Panc1 (cell line): ENCODE measurements around the gene ZFAND2B. TPM values are rescaled to one million over a fixed set of nuclear protein-coding genes. Genes with fewer than 3 reads are reported as not detected.

Source experiments
- ATAC-seq: fragments of 200-7000 bp; cut with Tn5 transposase; 2 replicates; pipeline ENCODE4 v1.9.1; 2020; ENCODE audit warnings: mild to moderate bottlenecking, moderate library complexity
- BruUV-seq: library from RNA; stranded (reverse); fragments of 400-500 nt; replicated peaks from 2 replicates; lab custom pipeline; 2021; lab: Mats Ljungman, UMichigan
- CTCF ChIA-PET: fragments of 300-600 bp; sonication (Branson Sonifier 250); formaldehyde crosslinking; loops from one replicate; lab custom pipeline; 2022; ENCODE audit warnings: antibody characterized with exemption; lab: Charles Lee
- POLR2A ChIA-PET: fragments of 300-600 bp; sonication (Branson Sonifier 250); formaldehyde crosslinking; loops from one replicate; lab custom pipeline; 2022; ENCODE audit warnings: antibody characterized with exemption; lab: Charles Lee
- DNase-seq: peaks from one replicate; pipeline ENCODE4 v3.0.0-alpha.2; 2010; ENCODE audit warnings: low read depth, low spot score
- H3K27ac ChIP-seq: 2 replicates; pipeline ENCODE4 v1.5.1; 2011; ENCODE audit warnings: mild to moderate bottlenecking, low read length, inconsistent platforms
- H3K27me3 ChIP-seq: fragments of 200-500 bp; sonication (Bioruptor generic); 2 replicates; pipeline ENCODE4 v1.6.0; 2014; ENCODE audit warnings: low read length, inconsistent platforms; ENCODE audit not compliant: control insufficient read depth, insufficient read depth
- H3K36me3 ChIP-seq: fragments of 200-500 bp; sonication (Bioruptor generic); 2 replicates; pipeline ENCODE4 v1.5.1; 2014; ENCODE audit warnings: inconsistent platforms, mild to moderate bottlenecking, low read length, moderate library complexity; ENCODE audit not compliant: control insufficient read depth, insufficient read depth
- H3K4me1 ChIP-seq: 2 replicates; pipeline ENCODE4 v1.5.1; 2011; ENCODE audit warnings: inconsistent platforms, mild to moderate bottlenecking, low read length, moderate library complexity; ENCODE audit not compliant: control insufficient read depth, insufficient read depth
- H3K4me3 ChIP-seq, 2 experiments: 2 replicates each; pipeline ENCODE4 v1.5.1; 2011 to 2012; ENCODE audit warnings: low read depth in 2 of 2, low read length in 2 of 2, mild to moderate bottlenecking in 2 of 2, inconsistent platforms in 1 of 2, moderate library complexity in 1 of 2
- H3K9me3 ChIP-seq: fragments of 200-500 bp; sonication (Bioruptor generic); 2 replicates; pipeline ENCODE4 v1.5.1; 2014; ENCODE audit warnings: low read depth, mild to moderate bottlenecking, inconsistent platforms, low read length, moderate library complexity; ENCODE audit not compliant: control insufficient read depth, insufficient read depth
- POLR2AphosphoS5 ChIP-seq: IDR thresholded peaks from 2 replicates; pipeline ENCODE4 v1.6.1; 2012; ENCODE audit warnings: mild to moderate bottlenecking, low read depth, low read length, moderate library complexity
- SIN3A ChIP-seq: IDR thresholded peaks from 2 replicates; pipeline ENCODE4 v1.6.1; 2012; ENCODE audit warnings: low read depth, mild to moderate bottlenecking, low read length, moderate library complexity, borderline replicate concordance; ENCODE audit not compliant: insufficient read depth
- TCF7L2 ChIP-seq: IDR thresholded peaks from 2 replicates; pipeline ENCODE4 v1.6.1; 2011; ENCODE audit warnings: mild to moderate bottlenecking, low read depth, low read length, inconsistent platforms
- in situ Hi-C: cut with HindIII; loops from 2 replicates; pipeline ENCODE4 v1.10.0; 2016; ENCODE audit warnings: low sequenced_read_pairs, low pct_unique_long_range_greater_than_20kb
- intact Hi-C: fragments of 100-400 bp; cut with micrococcal nuclease; formaldehyde crosslinking; loops from one replicate; pipeline ENCODE4 v1.10.0; 2022; ENCODE audit not compliant: unreplicated experiment
- total RNA-seq: library from RNA; stranded (reverse); gene quantifications from one replicate; pipeline ENCODE4 v1.2.1, GENCODE V29; 2021; ENCODE audit not compliant: unreplicated experiment
- TF ChIP-seq, protein P1 (sequence below), 2 experiments: IDR thresholded peaks; 2 replicates each; pipeline ENCODE4 v1.6.1; 2011 to 2012; ENCODE audit warnings: low read depth in 2 of 2, control low read depth in 1 of 2, low read length in 1 of 2, mild to moderate bottlenecking in 1 of 2, moderate library complexity in 1 of 2; ENCODE audit not compliant: insufficient read depth in 1 of 2
- TF ChIP-seq, protein P2 (sequence below): fragments of 450-650 bp; IDR thresholded peaks from 2 replicates; pipeline ENCODE4 v1.5.1; 2017; ENCODE audit warnings: mild to moderate bottlenecking

Gene ZFAND2B
- total RNA-seq, 1 experiment from 2014 or later, result 43.2 TPM

DNA sequence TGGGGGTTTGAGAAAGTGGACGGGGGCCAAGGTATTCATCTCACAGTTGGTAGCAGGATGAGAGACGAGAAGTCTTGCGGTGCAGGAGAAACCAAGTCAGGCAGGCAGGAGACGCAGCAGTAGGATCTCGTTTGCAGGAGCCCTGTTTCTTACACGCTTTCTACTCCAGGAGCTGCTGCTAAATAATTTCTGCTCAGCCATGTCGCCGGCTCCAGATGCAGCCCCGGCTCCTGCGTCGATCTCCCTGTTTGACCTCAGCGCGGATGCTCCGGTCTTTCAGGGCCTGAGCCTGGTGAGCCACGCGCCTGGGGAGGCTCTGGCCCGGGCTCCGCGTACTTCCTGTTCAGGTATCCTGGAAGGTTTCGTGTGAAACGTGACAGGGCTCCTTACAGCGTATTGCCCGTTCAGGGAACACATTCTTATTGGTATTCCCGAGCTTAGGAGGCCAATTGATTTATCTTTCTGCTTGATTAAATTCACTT lies 23.5 kb downstream of the ZFAND2B start:
- DNase-seq, result no peak
- POLR2A ChIA-PET, result interaction anchor here (2.1 kb wide), 1 partner anchor 15 kb away, joined by 11 read pairs; the partner anchor contains the start of genes GLB1L and STK16
- peaks cover 8% of the 10 kb centered on the region for H3K4me1 ChIP-seq
- no peaks in the 10 kb centered on the region for H3K9me3 ChIP-seq
- TSS peak; percentile 70 for BruUV-seq
- in situ Hi-C loops (no loop called here), intact Hi-C loops (no loop called here)
- H3K36me3 ChIP-seq, result peaks cover 8% of the 10 kb centered on the region; the same call in 1 of the 2 replicates
- peak; percentile 15 for ATAC-seq
- TF ChIP-seq SIN3A (no peak), TCF7L2 (no peak), POLR2AphosphoS5 (no peak)
- TF ChIP-seq, protein P1, sequence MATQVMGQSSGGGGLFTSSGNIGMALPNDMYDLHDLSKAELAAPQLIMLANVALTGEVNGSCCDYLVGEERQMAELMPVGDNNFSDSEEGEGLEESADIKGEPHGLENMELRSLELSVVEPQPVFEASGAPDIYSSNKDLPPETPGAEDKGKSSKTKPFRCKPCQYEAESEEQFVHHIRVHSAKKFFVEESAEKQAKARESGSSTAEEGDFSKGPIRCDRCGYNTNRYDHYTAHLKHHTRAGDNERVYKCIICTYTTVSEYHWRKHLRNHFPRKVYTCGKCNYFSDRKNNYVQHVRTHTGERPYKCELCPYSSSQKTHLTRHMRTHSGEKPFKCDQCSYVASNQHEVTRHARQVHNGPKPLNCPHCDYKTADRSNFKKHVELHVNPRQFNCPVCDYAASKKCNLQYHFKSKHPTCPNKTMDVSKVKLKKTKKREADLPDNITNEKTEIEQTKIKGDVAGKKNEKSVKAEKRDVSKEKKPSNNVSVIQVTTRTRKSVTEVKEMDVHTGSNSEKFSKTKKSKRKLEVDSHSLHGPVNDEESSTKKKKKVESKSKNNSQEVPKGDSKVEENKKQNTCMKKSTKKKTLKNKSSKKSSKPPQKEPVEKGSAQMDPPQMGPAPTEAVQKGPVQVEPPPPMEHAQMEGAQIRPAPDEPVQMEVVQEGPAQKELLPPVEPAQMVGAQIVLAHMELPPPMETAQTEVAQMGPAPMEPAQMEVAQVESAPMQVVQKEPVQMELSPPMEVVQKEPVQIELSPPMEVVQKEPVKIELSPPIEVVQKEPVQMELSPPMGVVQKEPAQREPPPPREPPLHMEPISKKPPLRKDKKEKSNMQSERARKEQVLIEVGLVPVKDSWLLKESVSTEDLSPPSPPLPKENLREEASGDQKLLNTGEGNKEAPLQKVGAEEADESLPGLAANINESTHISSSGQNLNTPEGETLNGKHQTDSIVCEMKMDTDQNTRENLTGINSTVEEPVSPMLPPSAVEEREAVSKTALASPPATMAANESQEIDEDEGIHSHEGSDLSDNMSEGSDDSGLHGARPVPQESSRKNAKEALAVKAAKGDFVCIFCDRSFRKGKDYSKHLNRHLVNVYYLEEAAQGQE (IDR thresholded peaks at IDR 0.05; ENCODE audit: insufficient read depth in 1 of 2, low read depth in 2 of 2, low read length in 1 of 2), result no peak
- CTCF ChIA-PET, result interaction anchor here (0.6 kb wide), 1 partner anchor 194 kb away, joined by 3 read pairs; no protein-coding TSS in a partner anchor
- H3K4me3 ChIP-seq, result peak overlapping the region; percentile 98 to 99
- no peaks in the 10 kb centered on the region for H3K27me3 ChIP-seq
- H3K27ac ChIP-seq, result peak overlapping the region; percentile 90

DNA sequence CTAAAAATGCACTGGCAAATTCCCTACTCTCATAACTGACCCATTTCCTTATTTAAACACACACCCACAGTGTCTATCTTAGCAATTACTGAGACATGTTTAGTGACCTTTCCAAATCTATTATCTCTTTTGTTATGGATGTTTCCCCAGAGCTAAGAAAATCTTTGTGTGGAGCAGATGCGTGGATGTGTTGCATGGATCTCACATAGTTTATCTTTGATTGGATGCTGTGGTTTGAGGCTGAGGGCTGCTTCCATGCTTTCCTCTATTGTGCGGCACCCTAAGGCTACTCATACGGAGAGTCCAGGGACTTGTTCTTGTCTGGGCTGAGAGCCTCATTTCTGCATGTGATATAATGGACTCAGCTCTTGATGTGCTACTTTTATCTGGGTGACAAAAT lies 27.7 kb downstream of the ZFAND2B start:
- Histone ChIP-seq H3K36me3 (peaks cover 10% of the 10 kb centered on the region; the same call in 1 of the 2 replicates), H3K4me1 (no peaks in the 10 kb centered on the region), H3K9me3 (no peaks in the 10 kb centered on the region), H3K27ac (no peak overlapping the region), H3K27me3 (no peaks in the 10 kb centered on the region), H3K4me3 (no peak overlapping the region)
- intact Hi-C loops, result no loop called here
- POLR2A ChIA-PET, result no interaction called here
- in situ Hi-C loops, result no loop called here
- no peak for ATAC-seq
- no peak for TF ChIP-seq SIN3A
- TF ChIP-seq, protein P2, sequence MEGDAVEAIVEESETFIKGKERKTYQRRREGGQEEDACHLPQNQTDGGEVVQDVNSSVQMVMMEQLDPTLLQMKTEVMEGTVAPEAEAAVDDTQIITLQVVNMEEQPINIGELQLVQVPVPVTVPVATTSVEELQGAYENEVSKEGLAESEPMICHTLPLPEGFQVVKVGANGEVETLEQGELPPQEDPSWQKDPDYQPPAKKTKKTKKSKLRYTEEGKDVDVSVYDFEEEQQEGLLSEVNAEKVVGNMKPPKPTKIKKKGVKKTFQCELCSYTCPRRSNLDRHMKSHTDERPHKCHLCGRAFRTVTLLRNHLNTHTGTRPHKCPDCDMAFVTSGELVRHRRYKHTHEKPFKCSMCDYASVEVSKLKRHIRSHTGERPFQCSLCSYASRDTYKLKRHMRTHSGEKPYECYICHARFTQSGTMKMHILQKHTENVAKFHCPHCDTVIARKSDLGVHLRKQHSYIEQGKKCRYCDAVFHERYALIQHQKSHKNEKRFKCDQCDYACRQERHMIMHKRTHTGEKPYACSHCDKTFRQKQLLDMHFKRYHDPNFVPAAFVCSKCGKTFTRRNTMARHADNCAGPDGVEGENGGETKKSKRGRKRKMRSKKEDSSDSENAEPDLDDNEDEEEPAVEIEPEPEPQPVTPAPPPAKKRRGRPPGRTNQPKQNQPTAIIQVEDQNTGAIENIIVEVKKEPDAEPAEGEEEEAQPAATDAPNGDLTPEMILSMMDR, result no peak
- no peak for TF ChIP-seq TCF7L2
- TF ChIP-seq POLR2AphosphoS5, result no peak
- TF ChIP-seq, protein P1 (IDR thresholded peaks at IDR 0.05; ENCODE audit: insufficient read depth in 1 of 2, low read depth in 2 of 2, low read length in 1 of 2), result no peak
- CTCF ChIA-PET, result interaction anchor here (0.6 kb wide), 1 partner anchor 503 kb away, joined by 4 read pairs; no protein-coding TSS in a partner anchor
- BruUV-seq, result no TSS peak
- no peak for DNase-seq
